ENCODE data around the gene SSH3.

SSH3 gene

DNA sequence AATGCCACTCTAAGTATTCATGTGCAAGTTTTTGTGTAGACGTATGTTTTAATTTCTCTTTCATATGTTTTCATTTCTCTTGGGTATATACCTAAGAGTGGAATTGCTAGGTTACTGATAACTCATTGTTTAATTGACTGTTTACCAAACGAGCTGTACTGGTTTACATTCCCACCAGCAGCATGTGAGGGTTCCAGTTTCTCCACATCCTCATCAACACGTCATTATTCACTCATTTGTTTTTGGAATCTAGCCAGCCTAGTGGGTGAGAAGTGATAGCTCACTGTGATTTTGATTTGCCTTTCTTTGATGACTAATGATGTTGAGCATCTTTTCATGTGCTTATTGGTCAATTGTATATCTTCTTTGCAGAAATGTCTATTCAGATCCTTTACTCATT lies 10.2 kb upstream of the SSH3 start:
- DNase-seq = no peak

DNA sequence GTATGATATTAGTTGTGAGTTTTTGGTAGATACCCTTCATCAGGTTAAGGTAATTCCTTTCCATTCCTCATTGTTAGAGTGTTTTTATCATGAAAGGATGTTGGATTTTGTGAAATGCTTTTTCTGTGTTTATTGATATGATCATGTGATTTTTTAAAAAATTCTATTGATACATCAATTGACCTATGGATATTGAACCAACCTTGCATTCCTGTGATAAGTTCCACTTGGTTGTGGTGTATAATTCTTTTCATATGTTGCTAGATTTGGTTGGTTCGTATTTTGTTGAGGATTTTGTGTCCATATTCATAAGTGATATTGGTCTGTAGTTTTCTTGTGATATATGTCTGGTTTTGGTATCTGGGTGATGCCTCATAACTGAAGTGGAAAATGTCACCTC lies 7.5 kb upstream of the SSH3 start:
- no peak for DNase-seq

GRCh38 chr11:67298786-67299185 lies 4.5 kb upstream of the SSH3 start:
- DNase-seq = no peak

GRCh38 chr11:67299471-67300191 lies 3.7 kb upstream of the SSH3 start:
- DNase-seq = no peak

DNA sequence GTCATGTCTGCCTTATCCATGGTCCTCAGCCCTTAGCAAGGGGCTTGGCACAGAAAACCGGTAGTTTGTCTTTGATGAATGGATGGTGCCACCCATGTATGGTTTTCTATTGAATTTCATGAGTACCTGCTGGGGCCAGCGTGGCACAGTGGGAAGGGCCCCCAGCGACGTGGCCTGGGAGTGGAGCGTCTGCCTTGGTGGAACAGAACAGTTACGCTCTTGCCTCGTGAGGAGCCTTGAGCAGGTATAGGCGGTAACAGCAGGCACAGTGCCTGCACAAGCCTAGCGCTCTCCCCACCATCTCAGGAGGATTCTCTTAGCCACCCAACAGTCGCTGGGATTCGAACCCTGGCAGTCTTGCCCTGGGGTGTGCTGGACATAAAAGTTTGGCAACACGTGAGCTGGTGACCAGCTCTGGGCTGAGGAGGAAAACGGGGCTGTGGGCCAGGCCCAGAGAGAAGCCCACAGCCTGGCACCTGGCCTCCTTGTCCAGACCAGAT lies 3.0 kb upstream of the SSH3 start:
- DNase-seq = no peak

DNA sequence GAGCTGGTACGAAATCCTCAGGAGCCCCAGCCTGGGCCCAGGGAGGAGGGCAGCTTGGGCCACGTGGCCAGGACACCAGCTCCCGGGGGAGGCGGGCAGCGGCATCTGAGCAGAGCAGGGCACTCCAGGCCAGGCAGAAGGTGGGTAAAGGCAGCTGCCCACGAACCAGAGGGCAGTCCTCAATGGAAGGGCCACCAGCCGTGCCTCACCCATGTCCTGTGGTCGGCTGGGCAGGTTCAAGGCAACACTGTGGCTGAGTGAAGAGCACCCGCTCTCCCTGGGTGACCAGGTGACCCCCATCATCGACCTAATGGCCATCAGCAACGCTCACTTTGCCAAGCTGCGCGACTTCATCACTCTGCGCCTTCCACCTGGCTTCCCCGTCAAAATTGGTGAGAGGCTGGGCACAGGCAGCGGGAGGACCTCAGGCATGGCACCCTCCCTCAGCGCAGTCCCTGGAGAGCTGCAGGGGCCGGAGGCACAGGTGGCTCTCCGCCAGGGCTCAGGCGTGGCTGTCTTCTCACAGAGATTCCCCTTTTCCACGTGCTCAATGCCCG lies 2.5 kb upstream of the SSH3 start:
- no peak for DNase-seq

GRCh38 chr11:67301313-67301921 lies 1.9 kb upstream of the SSH3 start:
- DNase-seq = no peak

- DNase-seq = no peak
Measured at GRCh38 chr11:67301951-67302516, 1.3 kb upstream of the SSH3 start.

- DNase-seq = no peak
Measured at GRCh38 chr11:67302571-67303131, 679 bp upstream of the SSH3 start.

- no peak for DNase-seq
Measured at GRCh38 chr11:67303835-67304411, 593 bp downstream of the SSH3 start.

- no peak for DNase-seq
Measured at GRCh38 chr11:67304511-67305113, 1.3 kb downstream of the SSH3 start.

DNA sequence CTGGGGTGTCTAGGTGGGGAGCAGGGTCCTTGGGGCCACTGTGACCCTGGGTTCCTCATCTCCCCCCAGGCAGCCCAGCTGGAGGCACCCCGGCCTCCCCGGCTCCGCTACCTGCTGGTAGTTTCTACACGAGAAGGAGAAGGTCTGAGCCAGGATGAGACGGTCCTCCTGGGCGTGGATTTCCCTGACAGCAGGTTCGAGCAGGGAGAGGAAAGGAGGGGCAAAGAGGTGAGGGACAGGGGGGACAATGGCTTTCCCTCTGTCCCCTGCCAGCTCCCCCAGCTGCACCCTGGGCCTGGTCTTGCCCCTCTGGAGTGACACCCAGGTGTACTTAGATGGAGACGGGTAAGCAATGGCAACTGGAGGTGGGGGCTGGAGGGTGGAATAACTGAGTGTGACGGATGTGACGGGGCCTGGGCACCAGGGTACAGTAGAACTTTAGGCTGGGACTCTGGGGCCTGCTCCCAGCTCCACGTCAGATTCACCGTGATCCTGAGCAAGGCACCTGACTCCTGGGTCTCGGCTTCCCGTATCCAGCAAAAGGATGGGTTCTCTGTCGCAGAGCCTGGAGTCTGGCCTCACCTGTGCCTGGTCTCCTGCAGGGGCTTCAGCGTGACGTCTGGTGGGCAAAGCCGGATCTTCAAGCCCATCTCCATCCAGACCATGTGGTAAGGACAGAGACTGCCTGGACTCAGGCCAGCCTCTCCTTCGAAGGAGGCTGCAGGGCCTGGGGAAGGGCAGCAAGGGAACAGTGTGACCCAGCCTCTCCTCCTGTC lies 3.6 kb downstream of the SSH3 start:
- DNase-seq = no peak

GRCh38 chr11:67307545-67308001 lies 4.2 kb downstream of the SSH3 start:
- DNase-seq = no peak

GRCh38 chr11:67308031-67308866 lies 4.9 kb downstream of the SSH3 start:
- DNase-seq = no peak

DNA sequence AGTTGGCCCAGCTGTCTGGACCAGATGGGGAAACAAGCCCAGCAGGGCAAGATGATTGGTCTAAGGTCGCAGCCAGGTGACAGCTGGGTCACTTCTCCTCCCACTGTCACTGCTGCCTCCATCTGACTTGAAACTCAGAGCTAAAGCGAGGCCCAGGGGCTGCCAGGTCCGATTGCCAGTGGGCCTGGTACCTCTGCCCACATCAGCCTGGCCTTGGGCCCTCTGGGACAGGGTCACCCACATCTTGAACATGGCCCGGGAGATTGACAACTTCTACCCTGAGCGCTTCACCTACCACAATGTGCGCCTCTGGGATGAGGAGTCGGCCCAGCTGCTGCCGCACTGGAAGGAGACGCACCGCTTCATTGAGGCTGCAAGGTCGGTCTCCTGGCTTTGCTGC lies 5.8 kb downstream of the SSH3 start:
- DNase-seq = no peak

- no peak for DNase-seq
Measured at GRCh38 chr11:67309661-67310061, 6.3 kb downstream of the SSH3 start.

DNA sequence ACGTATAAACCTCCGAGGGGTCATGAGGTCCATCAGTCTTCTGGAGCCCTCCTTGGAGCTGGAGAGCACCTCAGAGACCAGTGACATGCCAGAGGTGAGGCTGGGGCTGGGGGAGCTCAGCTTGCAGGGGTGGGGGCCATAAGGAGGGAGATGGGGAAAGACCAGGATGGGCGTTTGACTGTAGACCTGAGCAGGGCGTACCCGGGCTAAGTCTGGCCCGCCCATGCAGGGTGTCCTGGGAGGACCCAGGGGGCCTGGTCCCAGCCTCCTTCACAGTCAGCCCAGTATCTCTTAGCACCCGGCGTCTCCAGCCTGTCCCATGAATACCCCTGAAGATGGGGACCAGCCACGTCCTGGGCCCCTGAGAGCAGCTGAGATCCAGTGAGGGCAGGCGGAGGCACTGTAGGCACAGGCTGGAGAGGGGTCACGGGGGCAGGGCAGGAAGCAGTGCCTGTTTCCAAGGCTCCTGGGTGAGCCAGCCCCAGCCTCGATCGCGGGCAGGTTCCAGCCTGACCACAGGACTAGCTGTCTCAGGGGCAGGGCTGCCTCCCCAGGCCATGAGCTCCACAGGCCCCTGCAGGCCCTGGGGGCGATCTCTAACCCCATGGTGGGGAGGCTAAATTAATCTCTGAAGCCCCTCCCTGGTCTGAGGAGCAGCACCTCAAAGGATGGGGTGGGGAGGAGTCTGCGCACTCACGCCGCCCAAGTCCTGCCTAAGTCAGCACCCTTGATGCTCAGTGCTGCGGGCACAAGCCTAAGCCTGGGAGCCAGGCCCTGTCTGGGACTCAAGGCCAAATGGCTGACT lies 7.1 kb downstream of the SSH3 start:
- no peak for DNase-seq

- no peak for DNase-seq
Measured at GRCh38 chr11:67311051-67311555, 7.8 kb downstream of the SSH3 start.

DNA sequence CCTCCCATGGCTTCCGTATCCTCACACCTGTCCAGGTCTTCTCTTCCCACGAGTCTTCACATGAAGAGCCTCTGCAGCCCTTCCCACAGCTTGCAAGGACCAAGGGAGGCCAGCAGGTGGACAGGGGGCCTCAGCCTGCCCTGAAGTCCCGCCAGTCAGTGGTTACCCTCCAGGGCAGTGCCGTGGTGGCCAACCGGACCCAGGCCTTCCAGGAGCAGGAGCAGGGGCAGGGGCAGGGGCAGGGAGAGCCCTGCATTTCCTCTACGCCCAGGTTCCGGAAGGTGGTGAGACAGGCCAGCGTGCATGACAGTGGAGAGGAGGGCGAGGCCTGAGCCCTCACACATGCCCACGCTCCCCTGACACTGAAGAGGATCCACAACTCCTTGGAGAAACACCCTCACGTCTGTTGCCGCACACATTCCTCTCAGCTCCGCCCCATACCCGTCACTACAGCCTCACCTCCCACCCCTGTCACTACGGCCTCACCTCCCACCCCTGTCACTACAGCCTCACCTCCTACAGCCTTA lies 8.3 kb downstream of the SSH3 start:
- no peak for DNase-seq
